Measurements from ENCODE around the gene HTR1B.

The HTR1B gene

GRCh38 chr6:77448546-77448945, 14.7 kb downstream of the HTR1B start:
- no peak for DNase-seq (ENCODE audit: low spot score)
- TF ChIP-seq CTCF (IDR thresholded peaks at IDR 0.05; ENCODE audit: borderline replicate concordance, control extremely low read depth, extremely low read depth, insufficient read depth, missing control alignments): no peak
- in situ Hi-C loops (cut with MboI; ENCODE audit: low sequenced_read_pairs, unreplicated experiment): no loop called here

GRCh38 chr6:77447254-77447653, 16.0 kb downstream of the HTR1B start:
- no peak for TF ChIP-seq CTCF (IDR thresholded peaks at IDR 0.05; ENCODE audit: borderline replicate concordance, control extremely low read depth, extremely low read depth, insufficient read depth, missing control alignments)
- DNase-seq (ENCODE audit: low spot score): no peak
- in situ Hi-C loops (cut with MboI; ENCODE audit: low sequenced_read_pairs, unreplicated experiment): no loop called here

- TF ChIP-seq CTCF (IDR thresholded peaks at IDR 0.05; ENCODE audit: borderline replicate concordance, control extremely low read depth, extremely low read depth, insufficient read depth, missing control alignments): no peak
- in situ Hi-C loops (cut with MboI; ENCODE audit: low sequenced_read_pairs, unreplicated experiment): no loop called here
- DNase-seq (ENCODE audit: low spot score): no peak
These were observed 17.0 kb downstream of the HTR1B start for GRCh38 chr6:77446249-77446648.

- DNase-seq (ENCODE audit: low spot score): no peak
- no peak for TF ChIP-seq CTCF (IDR thresholded peaks at IDR 0.05; ENCODE audit: borderline replicate concordance, control extremely low read depth, extremely low read depth, insufficient read depth, missing control alignments)
- in situ Hi-C loops (cut with MboI; ENCODE audit: low sequenced_read_pairs, unreplicated experiment): no loop called here
These were observed 18.1 kb downstream of the HTR1B start for GRCh38 chr6:77445214-77445613.

- no peak for DNase-seq (ENCODE audit: low spot score)
- TF ChIP-seq CTCF (IDR thresholded peaks at IDR 0.05; ENCODE audit: borderline replicate concordance, control extremely low read depth, extremely low read depth, insufficient read depth, missing control alignments): no peak
- in situ Hi-C loops (cut with MboI; ENCODE audit: low sequenced_read_pairs, unreplicated experiment): no loop called here
These were observed 22.9 kb downstream of the HTR1B start for GRCh38 chr6:77440206-77440976.

- in situ Hi-C loops (cut with MboI; ENCODE audit: low sequenced_read_pairs, unreplicated experiment): no loop called here
- DNase-seq (ENCODE audit: low spot score): no peak
These were observed 29.4 kb downstream of the HTR1B start for GRCh38 chr6:77433888-77434287.

More at GRCh38 chr6:77433888-77434287, 29.4 kb downstream of the HTR1B start:
- no peak for TF ChIP-seq CTCF (IDR thresholded peaks at IDR 0.05; ENCODE audit: borderline replicate concordance, control extremely low read depth, extremely low read depth, insufficient read depth, missing control alignments)
